Panc1 (cell line): ENCODE measurements around the gene CDC25B. TPM values are rescaled to one million over a fixed set of nuclear protein-coding genes. Genes with fewer than 3 reads are reported as not detected.

Experiments
- ATAC-seq: fragments of 200-7000 bp; cut with Tn5 transposase; 2 replicates; pipeline ENCODE4 v1.9.1; 2020; ENCODE audit warnings: mild to moderate bottlenecking, moderate library complexity
- BruUV-seq: library from RNA; stranded (reverse); fragments of 400-500 nt; replicated peaks from 2 replicates; lab custom pipeline; 2021; lab: Mats Ljungman, UMichigan
- CTCF ChIA-PET: fragments of 300-600 bp; sonication (Branson Sonifier 250); formaldehyde crosslinking; loops from one replicate; lab custom pipeline; 2022; ENCODE audit warnings: antibody characterized with exemption; lab: Charles Lee
- POLR2A ChIA-PET: fragments of 300-600 bp; sonication (Branson Sonifier 250); formaldehyde crosslinking; loops from one replicate; lab custom pipeline; 2022; ENCODE audit warnings: antibody characterized with exemption; lab: Charles Lee
- DNase-seq: peaks from one replicate; pipeline ENCODE4 v3.0.0-alpha.2; 2010; ENCODE audit warnings: low read depth, low spot score
- H3K27ac ChIP-seq: 2 replicates; pipeline ENCODE4 v1.5.1; 2011; ENCODE audit warnings: mild to moderate bottlenecking, low read length, inconsistent platforms
- H3K27me3 ChIP-seq: fragments of 200-500 bp; sonication (Bioruptor generic); 2 replicates; pipeline ENCODE4 v1.6.0; 2014; ENCODE audit warnings: low read length, inconsistent platforms; ENCODE audit not compliant: control insufficient read depth, insufficient read depth
- H3K36me3 ChIP-seq: fragments of 200-500 bp; sonication (Bioruptor generic); 2 replicates; pipeline ENCODE4 v1.5.1; 2014; ENCODE audit warnings: inconsistent platforms, mild to moderate bottlenecking, low read length, moderate library complexity; ENCODE audit not compliant: control insufficient read depth, insufficient read depth
- H3K4me1 ChIP-seq: 2 replicates; pipeline ENCODE4 v1.5.1; 2011; ENCODE audit warnings: inconsistent platforms, mild to moderate bottlenecking, low read length, moderate library complexity; ENCODE audit not compliant: control insufficient read depth, insufficient read depth
- H3K4me3 ChIP-seq, 2 experiments: 2 replicates each; pipeline ENCODE4 v1.5.1; 2011 to 2012; ENCODE audit warnings: low read depth in 2 of 2, low read length in 2 of 2, mild to moderate bottlenecking in 2 of 2, inconsistent platforms in 1 of 2, moderate library complexity in 1 of 2
- H3K9me3 ChIP-seq: fragments of 200-500 bp; sonication (Bioruptor generic); 2 replicates; pipeline ENCODE4 v1.5.1; 2014; ENCODE audit warnings: low read depth, mild to moderate bottlenecking, inconsistent platforms, low read length, moderate library complexity; ENCODE audit not compliant: control insufficient read depth, insufficient read depth
- CTCF ChIP-seq: fragments of 450-650 bp; IDR thresholded peaks from 2 replicates; pipeline ENCODE4 v1.5.1; 2017; ENCODE audit warnings: mild to moderate bottlenecking
- POLR2AphosphoS5 ChIP-seq: IDR thresholded peaks from 2 replicates; pipeline ENCODE4 v1.6.1; 2012; ENCODE audit warnings: mild to moderate bottlenecking, low read depth, low read length, moderate library complexity
- REST ChIP-seq, 2 experiments: IDR thresholded peaks; 2 replicates each; pipeline ENCODE4 v1.6.1; 2011 to 2012; ENCODE audit warnings: low read depth in 2 of 2, control low read depth in 1 of 2, low read length in 1 of 2, mild to moderate bottlenecking in 1 of 2, moderate library complexity in 1 of 2; ENCODE audit not compliant: insufficient read depth in 1 of 2
- SIN3A ChIP-seq: IDR thresholded peaks from 2 replicates; pipeline ENCODE4 v1.6.1; 2012; ENCODE audit warnings: low read depth, mild to moderate bottlenecking, low read length, moderate library complexity, borderline replicate concordance; ENCODE audit not compliant: insufficient read depth
- TCF7L2 ChIP-seq: IDR thresholded peaks from 2 replicates; pipeline ENCODE4 v1.6.1; 2011; ENCODE audit warnings: mild to moderate bottlenecking, low read depth, low read length, inconsistent platforms
- in situ Hi-C: cut with HindIII; loops from 2 replicates; pipeline ENCODE4 v1.10.0; 2016; ENCODE audit warnings: low sequenced_read_pairs, low pct_unique_long_range_greater_than_20kb
- intact Hi-C: fragments of 100-400 bp; cut with micrococcal nuclease; formaldehyde crosslinking; loops from one replicate; pipeline ENCODE4 v1.10.0; 2022; ENCODE audit not compliant: unreplicated experiment
- total RNA-seq: library from RNA; stranded (reverse); gene quantifications from one replicate; pipeline ENCODE4 v1.2.1, GENCODE V29; 2021; ENCODE audit not compliant: unreplicated experiment

The CDC25B gene
- total RNA-seq, 1 experiment from 2014 or later = 170 TPM

- no peaks in the 10 kb centered on the region for H3K36me3 ChIP-seq
- TF ChIP-seq CTCF (peak; percentile 92), REST (IDR thresholded peaks at IDR 0.05; ENCODE audit: insufficient read depth in 1 of 2, low read depth in 2 of 2, low read length in 1 of 2) (no peak), POLR2AphosphoS5 (no peak), SIN3A (no peak)
- in situ Hi-C loops = no loop called here
- POLR2A ChIA-PET = no interaction called here
- BruUV-seq = no TSS peak
- H3K4me3 ChIP-seq = no peak overlapping the region
- H3K27ac ChIP-seq = no peak overlapping the region
- CTCF ChIA-PET = interaction anchor here (0.5 to 1.7 kb wide), 6 partner anchors 15 to 214 kb away, joined by 3 to 11 read pairs (median 6); partner anchors contain the start of genes ADISSP and SPEF1
- DNase-seq (no peak), ATAC-seq (peak; percentile 64)
- no peaks in the 10 kb centered on the region for H3K9me3 ChIP-seq
- no peaks in the 10 kb centered on the region; the same call in 1 of the 2 replicates for H3K4me1 ChIP-seq
- intact Hi-C loops = loop anchor here (1.0 kb wide), 1 partner anchor 28 kb away; the partner anchor contains the start of gene SPEF1
- H3K27me3 ChIP-seq = peaks cover 6% of the 10 kb centered on the region
Measured at GRCh38 chr20:3753098-3753497, 43.0 kb upstream of the CDC25B start.

GRCh38 chr20:3753501-3754275 lies 42.4 kb upstream of the CDC25B start:
- ChIA-PET POLR2A (no interaction called here), CTCF (interaction anchor here (0.5 to 1.7 kb wide), 4 partner anchors 15 to 65 kb away, joined by 5 to 11 read pairs (median 8); partner anchors contain the start of genes ADISSP and SPEF1)
- in situ Hi-C loops = no loop called here
- intact Hi-C loops = loop anchor here (1.0 kb wide), 1 partner anchor 28 kb away; the partner anchor contains the start of gene SPEF1
- no peaks in the 10 kb centered on the region for H3K9me3 ChIP-seq
- H3K4me3 ChIP-seq = no peak overlapping the region
- H3K27ac ChIP-seq = no peak overlapping the region
- H3K36me3 ChIP-seq = no peaks in the 10 kb centered on the region
- DNase-seq (no peak), ATAC-seq (no peak)
- H3K4me1 ChIP-seq = no peaks in the 10 kb centered on the region; the same call in 1 of the 2 replicates
- TF ChIP-seq CTCF (no peak), TCF7L2 (no peak), POLR2AphosphoS5 (no peak), SIN3A (no peak), REST (IDR thresholded peaks at IDR 0.05; ENCODE audit: insufficient read depth in 1 of 2, low read depth in 2 of 2, low read length in 1 of 2) (no peak)
- peaks cover 6% of the 10 kb centered on the region for H3K27me3 ChIP-seq
- TSS peak; percentile 95 for BruUV-seq
